Right ventricle myocardium superior (tissue), 1 donor: ENCODE measurements around the gene NRF1. TPM values are rescaled to one million over a fixed set of nuclear protein-coding genes. Genes with fewer than 3 reads are reported as not detected.
A peak's percentile ranks its signal among the peaks of the same experiment; 100 is the strongest.

Source experiments
- ATAC-seq: fragments of 200-7000 bp; cut with Tn5 transposase; one replicate; pipeline ENCODE4 v1.9.1; 2020; ENCODE audit warnings: mild to moderate bottlenecking; ENCODE audit not compliant: poor library complexity
- DNase-seq: peaks from one replicate; pipeline ENCODE4 v3.0.0-alpha.2; 2020
- intact Hi-C: fragments of 100-400 bp; cut with DNase I; formaldehyde crosslinking; loops from one replicate; pipeline ENCODE4 v1.11.2; 2022
- microRNA-seq: library from miRNA; unstranded; fragments of <30 nt; microRNA quantifications from one replicate; pipeline ENCODE4 v1.2.0, GENCODE V29; 2020
- total RNA-seq: library from RNA; stranded (reverse); fragmentation: NEBNext Ultra II Directional; extraction: Animal tissue kit (Norgen Biotek cat#: 25700); gene quantifications from one replicate; pipeline ENCODE4 v1.2.1, GENCODE V29; 2021
- donor health status: DM: no; HTN: yes; CAD: no; lungs with severe emphysema.

Gene NRF1
- total RNA-seq, 1 donor from 2014 or later, result 9.0 TPM

DNA sequence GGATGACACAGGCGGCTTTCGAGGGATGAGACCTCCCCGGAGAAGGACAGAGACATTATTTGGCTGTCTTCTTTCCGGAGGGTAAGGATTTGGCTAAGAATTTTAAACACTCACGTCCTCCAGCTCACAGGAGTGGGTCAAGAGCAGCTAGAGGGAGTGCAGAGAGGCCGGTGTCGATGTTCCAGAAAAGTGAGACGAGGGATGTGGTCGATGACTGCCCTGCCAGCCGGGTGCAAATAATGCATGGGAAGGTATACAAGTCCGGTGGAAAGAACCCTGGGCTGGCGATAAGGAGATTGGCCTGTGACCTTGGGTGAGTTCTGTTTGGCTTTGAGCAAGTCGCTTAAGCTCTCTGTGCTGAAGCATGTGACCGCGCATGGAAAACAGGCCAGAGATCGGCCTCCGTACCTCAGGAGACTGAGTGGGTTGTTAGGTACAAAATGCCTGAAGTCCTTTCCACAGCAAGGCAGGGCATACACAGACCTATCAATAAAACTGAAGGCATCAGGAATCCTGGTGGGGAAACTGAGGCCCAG is 192.1 kb downstream of the NRF1 start:
- no peak for DNase-seq
- intact Hi-C loops, result no loop called here
- no peak for ATAC-seq

- DNase-seq (no peak), ATAC-seq (no peak)
- intact Hi-C loops, result no loop called here
Observed at GRCh38 chr7:129804111-129804889, 192.8 kb downstream of the NRF1 start.

DNA sequence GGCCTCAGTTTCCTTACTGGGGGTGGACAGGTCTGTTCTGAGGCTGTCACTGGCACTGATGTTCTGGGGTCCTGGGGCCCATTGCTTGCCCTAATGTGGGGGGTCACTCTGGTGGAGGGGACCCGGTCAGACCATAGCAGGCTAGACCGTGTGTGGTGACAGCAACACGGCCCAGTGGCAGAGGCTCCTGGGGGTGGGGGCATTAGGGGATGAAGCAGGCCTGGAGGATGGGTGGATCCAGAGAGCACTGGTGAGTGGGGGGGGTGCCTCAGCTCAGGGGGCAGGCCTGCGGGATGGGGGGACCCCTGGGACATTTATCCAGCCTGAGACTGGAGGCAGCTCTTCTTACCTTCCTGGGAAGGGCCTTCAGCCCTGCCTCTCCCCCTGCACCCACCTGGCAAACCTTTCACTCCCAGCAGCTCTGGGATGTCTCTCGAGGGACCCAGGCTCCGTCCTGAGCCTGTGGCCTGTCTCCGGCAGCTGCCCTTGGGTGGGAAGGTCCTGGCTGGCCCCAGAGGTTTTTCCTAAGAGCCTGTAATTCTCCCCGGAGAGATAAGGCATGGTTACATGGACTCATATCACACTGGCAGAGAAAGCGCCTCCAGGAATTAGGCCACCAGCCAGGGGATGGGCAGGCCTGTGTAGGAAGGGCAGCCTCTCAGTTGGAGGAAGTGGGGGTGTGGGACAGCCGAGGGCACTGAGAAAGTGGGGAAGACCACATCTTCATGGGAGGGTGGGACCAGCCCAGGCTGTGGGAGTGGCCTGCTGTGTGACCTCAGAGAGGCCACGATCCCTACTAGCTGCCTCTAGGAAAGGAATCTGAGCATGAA is 193.6 kb downstream of the NRF1 start:
- intact Hi-C loops, result no loop called here
- DNase-seq (no peak), ATAC-seq (peak; percentile 85)

Small RNA genes within 50 kb of the gene (microRNA-seq; reads per million reads assigned to microRNA genes)
- gene MIR182 (77.3 reads per million, percentile 50 among the genes with 10 or more reads in this experiment), gene MIR183 (18.8 reads per million, percentile 35 among the genes with 10 or more reads in this experiment), gene MIR96 (3.2 reads per million, percentile 2 among the genes with 10 or more reads in this experiment)

Other genes starting within 250 kb of the NRF1 start
- 16.2 TPM for gene STRIP2, start 177.3 kb upstream of the NRF1 start, total RNA-seq
- not detected for gene SMKR1, start 109.2 kb upstream of the NRF1 start, total RNA-seq